CD1c-positive myeloid dendritic cell (primary cell): Measurements from ENCODE around the gene FGR.
"Not testable (repeated sequence)": the region's sequence is repeated elsewhere in the genome, so short reads cannot be mapped to it uniquely, and the experiment has no call there.

Experiments used
- DNase-seq: peaks from one replicate; pipeline ENCODE4 v3.0.0-alpha.2; 2016; ENCODE audit errors: extremely low spot score

FGR gene

GRCh38 chr1:27635396-27636142 lies 584 bp upstream of the FGR start:
- no peak for DNase-seq

DNA sequence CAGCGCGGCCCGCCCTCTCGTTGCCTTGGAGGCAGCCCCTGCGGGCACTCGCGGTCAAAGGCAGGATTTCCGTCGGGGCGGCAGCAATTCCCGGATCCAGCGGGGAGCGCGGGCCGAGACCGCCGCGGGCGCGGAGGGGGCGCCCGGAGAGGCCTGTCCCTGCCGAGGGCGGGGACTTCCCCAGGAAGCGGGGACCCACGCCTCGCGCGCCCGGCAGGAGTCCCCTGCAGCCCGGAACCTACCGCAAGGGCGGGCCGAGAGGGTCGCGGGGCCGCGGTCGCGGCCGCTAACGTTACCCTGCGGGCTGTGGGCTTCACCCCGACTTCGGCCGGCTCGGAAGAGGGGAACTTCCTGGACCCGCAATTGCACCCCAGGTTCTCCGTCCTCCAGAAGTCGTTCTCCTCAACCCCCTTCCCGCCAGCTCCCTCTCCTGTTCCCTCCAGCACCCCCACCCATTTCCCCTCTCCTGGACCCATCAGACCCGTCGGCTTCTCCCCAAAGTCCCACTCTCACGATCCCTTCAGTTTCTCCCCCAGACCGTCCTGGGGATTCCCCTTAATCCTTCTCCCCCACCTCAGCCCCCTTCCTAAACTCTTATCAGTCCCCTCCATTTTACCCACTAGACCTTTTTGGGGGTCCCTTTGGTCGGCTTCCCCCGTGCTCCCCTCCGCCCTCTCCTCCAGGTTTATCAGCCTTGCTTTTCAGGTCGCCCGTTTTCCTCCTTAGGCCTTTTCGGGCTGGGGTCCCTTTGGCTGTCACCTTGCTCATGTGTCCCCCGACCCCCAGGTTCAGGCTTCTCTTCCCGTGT lies 604 bp downstream of the FGR start:
- DNase-seq = peak; percentile 82

DNA sequence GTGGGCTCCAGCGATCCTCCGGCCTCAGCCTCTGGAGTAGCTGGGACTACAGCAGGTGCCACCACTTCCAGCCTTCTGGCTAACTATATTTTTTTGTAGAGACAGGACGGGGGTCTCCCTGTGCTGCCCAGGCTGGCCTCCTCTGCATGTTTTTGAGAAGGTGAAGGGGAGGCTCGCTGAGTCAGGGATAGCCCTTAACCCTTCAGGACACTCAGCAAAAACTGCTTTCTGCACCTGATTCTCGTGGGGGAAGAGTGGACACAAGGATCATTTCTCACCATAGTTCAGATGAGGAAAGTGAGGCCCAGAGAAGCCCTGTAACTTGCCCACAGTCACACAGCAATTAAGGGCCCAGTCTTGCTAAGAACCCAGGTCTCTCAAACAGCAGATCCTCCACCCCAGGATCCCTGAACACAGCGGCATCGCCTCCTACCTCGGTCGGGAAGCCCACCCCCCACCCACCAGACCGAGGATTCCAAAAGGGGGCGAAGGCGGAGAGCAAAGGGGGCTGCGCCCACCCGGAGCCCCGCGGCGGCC lies 1.3 kb downstream of the FGR start:
- no peak for DNase-seq

- no peak for DNase-seq
These were observed 1.7 kb downstream of the FGR start for GRCh38 chr1:27633298-27633610.

GRCh38 chr1:27632387-27633297 lies 2.3 kb downstream of the FGR start:
- peak; percentile 64 for DNase-seq

DNA sequence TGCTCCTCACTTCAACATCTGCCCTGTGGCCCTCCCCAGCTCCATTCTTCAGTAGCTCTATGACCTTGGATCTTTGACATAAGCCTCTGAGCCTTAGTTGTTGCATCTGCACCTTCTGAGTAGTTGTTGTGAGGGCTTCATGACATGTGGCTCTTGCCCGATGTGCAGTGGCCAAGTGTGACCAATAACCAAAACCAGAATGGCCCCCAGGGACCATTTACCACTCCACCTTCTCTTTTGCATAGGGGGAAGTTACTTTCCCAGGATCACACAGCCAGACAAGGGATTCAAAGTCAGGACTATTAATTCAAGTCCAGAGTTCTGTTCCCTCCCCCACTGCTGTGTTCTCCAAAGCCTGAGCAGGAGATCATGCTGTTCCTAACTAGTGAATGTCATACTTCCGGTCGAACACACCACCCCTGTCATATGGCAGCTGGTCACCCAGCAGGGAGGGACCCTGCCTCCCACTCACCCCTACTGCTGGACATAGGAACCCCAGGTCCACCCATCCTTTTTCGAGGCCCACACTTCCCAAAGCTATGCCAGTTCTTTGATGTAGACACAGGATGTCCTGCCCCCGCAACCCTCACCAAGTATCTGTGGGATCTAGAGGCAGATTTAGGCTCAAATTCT lies 4.0 kb downstream of the FGR start:
- peak; percentile 92 for DNase-seq

- no peak for DNase-seq
These were observed 6.3 kb downstream of the FGR start for GRCh38 chr1:27628712-27629111.

DNA sequence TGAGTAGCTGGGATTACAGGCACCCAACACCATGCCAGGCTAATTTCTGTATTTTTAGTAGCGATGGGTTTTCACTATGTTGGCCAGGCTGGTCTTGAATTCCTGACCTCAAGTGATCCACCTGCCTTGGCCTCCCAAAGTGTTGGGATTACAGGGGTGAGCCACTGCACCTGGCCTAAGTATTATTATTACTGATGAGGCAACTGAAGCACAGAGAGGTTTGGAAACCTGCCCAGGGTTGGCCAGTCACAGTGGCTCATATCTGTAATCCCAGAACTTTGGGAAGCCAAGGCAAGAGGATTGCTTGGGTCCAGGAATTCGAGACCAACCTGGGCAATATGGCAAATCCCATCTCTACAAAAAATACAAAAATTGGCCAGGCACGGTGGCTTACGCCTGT lies 7.3 kb downstream of the FGR start:
- not testable (repeated sequence) for DNase-seq

DNA sequence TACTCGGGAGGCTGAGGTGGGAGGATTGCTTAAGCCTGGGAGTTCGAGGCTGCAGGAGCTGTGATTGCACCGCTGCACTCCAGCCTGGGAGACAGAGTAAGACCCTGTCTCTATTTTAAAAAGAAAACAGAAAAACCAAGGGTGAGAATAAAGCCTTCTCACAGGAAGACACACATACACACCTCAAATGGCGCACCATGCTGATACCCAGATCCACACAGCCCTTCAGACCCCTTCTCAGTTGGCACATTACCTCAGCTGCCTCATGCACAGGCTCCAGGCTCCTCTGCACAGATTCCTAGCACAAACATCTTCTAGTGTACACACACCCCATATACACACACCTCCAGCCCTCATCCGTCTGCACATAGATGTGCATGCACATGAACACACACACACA lies 7.9 kb downstream of the FGR start:
- no peak for DNase-seq

DNA sequence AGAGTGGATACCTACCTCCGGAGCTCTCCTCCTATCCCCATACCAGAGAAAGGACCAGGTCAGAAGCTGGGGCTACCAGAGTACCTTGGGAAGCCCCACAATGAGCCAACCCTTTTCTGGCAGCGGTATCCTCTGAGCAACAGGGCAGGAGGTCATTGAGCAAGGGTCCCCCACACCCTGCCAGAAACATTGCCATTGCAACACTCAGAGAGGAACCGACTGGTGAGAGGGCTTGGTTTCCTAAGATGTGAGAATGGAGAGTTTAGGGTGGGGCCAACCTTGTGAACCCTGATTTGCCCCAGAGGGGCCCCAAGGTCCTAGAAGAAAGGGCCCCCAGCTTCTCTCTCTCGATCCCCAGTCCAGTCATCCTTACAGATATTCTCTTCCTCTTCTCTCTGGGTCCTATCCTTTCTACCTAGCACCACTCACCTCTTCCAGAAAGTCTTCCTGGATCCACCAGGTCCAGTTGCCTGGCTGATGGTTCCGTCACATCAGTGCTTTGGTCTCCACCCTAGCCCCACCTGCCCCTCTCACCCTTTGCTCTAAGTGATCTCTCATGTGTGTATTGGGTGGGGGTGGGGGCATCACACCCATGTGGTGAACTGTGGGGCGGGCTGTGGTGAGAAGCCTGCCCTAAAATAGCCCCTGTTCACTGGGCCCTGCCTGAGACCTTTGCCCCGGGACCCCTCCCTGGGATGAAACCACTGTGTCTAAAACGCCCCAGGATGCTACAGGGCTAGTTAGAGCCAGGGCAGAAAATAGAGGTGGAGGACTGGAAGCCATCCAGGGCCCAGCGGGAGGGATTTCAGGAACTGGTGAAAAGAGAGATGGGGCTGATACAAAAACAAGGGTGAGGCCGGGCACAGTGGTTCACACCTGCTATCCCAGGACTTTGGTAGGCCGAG lies 8.7 kb downstream of the FGR start:
- peak; percentile 92 for DNase-seq

- DNase-seq = no peak
These were observed 10.4 kb downstream of the FGR start for GRCh38 chr1:27624467-27625178.

- DNase-seq = no peak
These were observed 11.4 kb downstream of the FGR start for GRCh38 chr1:27623327-27624212.

GRCh38 chr1:27622828-27623227 lies 12.2 kb downstream of the FGR start:
- no peak for DNase-seq

GRCh38 chr1:27621051-27621920 lies 13.7 kb downstream of the FGR start:
- DNase-seq = peak; percentile 54

DNA sequence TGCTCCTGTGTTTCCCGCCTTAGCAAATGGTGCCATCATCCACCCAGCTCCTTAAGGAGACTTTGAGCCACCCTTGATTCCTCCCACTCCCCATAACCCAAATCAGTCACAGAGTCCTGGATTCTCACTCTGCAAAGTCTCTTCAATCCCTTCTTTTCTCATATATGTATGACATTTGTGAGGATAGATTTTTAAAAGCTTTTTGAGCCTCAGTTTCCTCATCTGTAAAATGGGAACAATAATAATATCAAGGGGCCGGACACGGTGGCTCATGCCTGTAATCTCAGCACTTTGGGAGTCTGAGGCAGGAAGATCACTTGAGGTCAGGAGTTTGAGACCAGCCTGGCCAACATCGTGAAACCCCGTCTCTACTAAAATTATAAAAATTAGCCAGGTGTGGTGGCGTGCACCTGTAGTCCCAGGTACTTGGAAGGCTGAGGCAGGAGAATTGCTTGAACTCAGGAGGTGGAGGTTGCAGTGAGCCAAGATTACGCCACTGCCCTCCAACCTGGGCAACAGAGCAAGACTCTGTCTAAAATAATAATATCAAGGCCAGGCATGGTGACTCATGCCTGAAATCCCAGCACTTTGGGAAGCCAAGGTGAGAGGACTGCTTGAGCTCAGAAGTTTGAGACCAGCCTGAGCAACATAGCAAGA lies 15.1 kb downstream of the FGR start:
- DNase-seq = not testable (repeated sequence)

GRCh38 chr1:27618341-27619082 lies 16.5 kb downstream of the FGR start:
- peak; percentile 84 for DNase-seq

DNA sequence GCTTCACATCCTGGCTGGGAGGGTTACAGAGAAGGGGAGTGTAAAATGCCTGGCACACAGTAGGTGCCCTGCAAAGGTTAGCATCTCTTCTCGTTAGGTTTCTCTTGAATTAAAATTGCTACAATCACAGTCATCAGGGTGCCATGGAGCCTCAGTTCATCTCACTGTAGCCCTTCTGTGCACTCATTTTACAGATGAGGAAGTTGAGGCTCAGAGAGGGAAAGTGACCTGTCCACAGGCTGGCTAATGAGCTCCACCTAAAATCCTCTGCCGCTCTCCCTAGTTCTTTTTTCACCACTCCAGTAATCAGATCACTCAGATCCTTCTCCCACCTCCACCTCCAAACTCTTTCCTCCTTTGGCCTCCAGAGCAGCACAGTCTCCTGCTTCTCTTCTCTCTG lies 17.6 kb downstream of the FGR start:
- DNase-seq = no peak
